HG02938 (cell line): ENCODE data around the gene TLE4.

Experiments used
- ATAC-seq: cut with Tn5 transposase; IDR thresholded peaks from one replicate; pipeline ENCODE4 v1.9.1; 2021; ENCODE audit warnings: mild to moderate bottlenecking, moderate library complexity; ENCODE audit not compliant: unreplicated experiment

The TLE4 gene

GRCh38 chr9:79660615-79661014 is 88.8 kb downstream of the TLE4 start:
- no peak for ATAC-seq

DNA sequence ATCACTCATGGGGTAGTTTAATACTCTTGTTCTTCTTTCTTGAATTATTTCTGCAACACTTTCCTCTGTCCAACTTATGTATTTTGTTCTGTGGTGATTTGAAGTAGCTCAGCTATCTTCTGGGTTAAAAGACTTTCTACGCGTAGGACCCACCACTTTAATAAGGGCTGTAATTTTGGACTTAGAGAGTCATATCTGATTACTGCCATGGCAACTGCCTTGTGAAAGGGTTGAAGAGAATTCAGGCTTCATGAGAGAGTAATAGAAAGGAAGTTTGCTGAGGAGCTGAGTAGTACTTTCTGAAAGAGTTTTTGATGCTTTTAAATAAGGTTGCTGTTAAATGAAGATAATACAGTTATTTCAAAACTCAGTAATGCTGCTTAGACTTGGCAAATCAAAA is 89.5 kb downstream of the TLE4 start:
- ATAC-seq, result no peak

GRCh38 chr9:79661886-79662536 is 90.2 kb downstream of the TLE4 start:
- no peak for ATAC-seq

DNA sequence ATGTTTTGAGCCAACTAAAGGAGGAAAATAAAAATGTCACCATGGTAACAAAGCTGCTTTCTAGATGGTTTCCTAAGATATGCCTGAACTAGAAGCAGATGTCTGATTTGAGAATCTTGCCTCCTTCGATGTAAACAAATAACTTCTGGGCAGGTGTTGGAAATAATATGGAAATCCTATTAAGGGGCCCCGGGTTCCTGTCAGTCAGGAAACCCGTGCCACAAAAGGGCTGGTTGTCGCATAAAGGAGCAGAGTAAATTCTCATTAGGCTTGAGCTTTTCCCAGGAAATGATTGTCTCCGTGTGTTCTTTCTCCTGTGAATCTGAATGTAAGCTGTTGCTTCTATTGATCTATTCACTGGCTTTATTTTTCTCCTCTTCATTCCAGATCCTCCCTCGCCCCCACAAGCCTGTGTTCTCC is 90.8 kb downstream of the TLE4 start:
- ATAC-seq, result no peak

DNA sequence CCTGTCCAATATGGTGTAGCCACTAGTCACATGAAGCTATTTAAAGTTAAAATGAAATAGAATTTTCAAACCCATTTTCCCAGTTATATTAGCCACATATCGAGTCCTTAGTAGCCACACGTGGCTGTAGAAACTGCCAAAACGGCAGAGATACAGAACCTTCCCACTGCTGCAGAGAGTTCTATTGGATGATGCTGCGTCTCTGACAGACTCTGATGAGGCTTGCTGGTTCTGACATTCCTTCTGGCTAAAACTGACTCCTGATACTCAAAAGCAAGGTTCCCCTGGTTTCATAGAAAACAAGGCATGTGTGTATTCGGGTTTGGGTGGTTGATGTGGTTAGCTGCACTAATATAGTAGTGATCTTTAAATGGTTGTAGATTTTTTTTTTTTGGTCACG is 91.5 kb downstream of the TLE4 start:
- no peak for ATAC-seq

DNA sequence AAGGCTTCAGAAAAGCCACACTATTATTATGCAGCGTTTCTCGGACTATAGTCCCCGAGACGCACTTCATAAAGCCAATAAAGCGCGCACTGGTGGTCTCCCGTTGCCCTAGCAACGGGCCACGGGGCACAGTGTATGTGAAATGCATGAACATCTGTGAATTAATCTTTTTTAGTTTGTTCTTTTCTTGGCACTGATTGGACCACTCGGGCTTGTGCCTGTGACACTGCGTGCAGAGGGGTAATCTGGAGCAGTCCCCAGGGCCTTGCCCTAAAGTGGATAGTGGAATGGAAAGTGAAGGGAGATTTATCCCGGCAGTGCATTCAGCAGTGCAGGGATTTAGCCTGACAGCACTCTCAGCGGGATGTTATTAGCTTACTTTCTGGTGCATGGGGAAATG is 92.1 kb downstream of the TLE4 start:
- no peak for ATAC-seq

DNA sequence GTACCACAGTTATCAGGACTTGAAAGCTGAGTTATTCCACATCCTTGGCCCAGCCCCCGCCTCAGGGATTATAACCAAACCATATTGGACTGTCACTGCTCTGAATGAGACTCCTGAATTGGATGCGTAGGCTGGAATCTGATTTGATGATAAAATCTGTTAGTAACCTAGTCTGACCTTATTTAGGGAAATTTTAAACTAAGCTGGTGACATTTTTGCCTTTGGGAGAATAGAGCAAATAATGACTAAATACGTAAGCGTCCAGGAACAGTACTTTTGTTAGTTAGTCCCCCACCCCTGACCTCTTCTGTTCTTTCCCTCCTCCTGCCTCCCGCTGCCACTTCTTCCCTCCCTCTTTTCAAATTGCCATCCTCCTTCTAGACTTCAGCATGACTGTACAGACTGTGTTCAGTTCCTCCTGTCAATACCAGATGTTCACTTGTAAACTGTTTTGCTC is 92.6 kb downstream of the TLE4 start:
- no peak for ATAC-seq

- no peak for ATAC-seq
Observed at GRCh38 chr9:79665369-79665768, 93.6 kb downstream of the TLE4 start.

DNA sequence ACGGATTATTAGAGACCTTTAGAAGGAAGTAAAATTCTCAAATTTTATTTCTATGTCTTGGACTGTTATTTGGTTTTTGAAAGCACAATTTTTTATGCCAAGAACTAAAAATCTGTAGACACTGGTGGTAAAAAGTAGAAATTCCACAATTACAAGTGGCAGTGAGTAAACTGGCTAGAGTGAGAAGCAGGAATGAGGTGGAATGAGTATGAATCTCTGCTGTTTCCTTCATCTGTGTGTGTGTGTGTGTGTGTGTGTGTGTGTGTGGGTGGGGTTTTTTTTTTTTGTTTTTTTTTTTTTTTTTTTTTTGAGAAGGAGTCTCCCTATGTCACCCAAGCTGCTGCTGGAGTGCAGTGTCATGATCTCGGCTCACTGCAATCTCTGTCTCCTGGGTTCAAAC is 94.2 kb downstream of the TLE4 start:
- ATAC-seq, result no peak

- ATAC-seq, result no peak
Observed at GRCh38 chr9:79667120-79667519, 95.4 kb downstream of the TLE4 start.

DNA sequence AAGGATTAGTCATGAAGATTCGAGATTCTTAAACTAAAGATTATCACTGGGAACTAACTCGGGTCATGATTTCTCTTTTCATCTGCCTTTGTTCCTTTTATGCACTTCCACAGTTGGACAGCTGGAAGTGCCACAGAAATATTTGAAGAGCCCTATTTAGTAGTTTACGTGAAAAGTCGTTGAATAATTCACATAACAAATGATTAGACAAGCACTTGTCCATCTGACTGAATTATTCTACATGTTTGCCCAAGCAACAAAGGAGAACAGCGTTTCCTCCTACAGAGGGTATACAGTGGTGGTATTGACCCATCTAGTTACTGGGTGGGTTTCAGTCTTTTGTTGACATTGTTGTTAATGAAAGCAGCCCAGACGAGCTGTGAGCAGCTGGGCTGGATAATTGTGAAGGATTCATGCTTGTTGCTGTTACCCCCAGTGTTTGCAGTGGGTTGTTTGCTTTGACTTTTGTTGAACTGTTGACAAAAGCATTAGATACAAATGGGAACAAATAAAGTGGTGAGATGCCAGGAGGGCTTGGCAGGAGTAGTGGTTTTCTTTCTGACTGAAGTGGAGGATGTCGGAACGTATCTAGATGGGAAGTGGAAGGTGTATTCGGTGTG is 96.2 kb downstream of the TLE4 start:
- no peak for ATAC-seq

DNA sequence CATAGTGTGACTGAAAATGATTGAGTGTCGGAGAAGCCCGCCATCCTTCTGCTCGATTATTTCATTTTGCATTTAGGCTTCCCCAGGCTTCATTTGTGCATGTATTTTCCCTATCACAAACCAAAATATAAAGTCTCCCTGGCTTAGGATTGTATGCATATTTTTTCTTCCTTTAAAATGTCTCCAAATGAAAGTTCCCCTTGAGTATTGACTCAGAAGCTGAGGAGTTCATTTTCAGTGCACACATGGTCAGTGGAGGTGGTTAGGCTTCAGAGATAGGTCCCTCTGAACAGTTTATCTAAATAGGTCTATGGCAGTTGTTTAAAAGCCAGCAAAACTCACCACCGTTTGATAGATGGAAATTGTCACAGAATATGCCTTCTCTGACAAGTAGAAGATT is 97.2 kb downstream of the TLE4 start:
- no peak for ATAC-seq

- ATAC-seq, result no peak
Observed at GRCh38 chr9:79670269-79670961, 98.7 kb downstream of the TLE4 start.

- no peak for ATAC-seq
Observed at GRCh38 chr9:79671558-79671957, 99.8 kb downstream of the TLE4 start.

DNA sequence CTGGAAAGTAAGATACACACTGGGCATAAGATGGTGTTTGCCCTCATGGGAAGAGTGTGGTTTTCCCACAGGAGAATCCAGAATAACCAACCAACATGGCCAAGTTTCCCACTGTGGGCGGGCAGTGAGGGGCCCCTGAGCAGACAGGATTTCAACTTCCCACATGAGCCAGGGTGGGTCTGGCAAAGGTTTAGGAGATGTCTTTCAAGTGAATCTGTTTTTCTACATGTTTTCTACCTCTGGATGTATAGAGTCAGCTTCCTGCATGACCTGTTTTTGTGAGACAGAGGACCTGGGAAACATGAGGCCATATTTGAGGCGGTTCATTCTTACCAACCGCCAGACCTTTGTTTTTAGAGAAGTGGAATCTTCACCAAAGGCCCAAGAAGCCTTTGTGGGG is 100.5 kb downstream of the TLE4 start:
- no peak for ATAC-seq

DNA sequence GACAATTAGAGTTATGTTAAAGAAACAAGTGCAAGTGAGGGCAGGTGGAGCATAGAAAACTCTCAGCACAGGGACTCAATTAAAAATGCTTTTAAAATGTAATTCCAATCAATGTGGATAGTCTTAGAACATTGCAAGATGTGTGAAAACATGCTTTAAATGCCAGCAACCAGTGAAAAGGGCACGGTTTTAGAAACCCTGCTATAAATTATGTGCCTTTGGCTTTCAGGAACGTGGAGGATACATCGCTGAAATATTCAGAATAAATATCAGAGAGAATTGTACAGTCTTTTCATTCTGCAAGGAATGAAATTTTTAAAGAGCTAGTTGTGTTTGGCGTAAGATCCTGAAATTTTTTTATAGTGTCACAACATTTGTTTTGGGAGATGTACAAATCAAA is 101.1 kb downstream of the TLE4 start:
- no peak for ATAC-seq

DNA sequence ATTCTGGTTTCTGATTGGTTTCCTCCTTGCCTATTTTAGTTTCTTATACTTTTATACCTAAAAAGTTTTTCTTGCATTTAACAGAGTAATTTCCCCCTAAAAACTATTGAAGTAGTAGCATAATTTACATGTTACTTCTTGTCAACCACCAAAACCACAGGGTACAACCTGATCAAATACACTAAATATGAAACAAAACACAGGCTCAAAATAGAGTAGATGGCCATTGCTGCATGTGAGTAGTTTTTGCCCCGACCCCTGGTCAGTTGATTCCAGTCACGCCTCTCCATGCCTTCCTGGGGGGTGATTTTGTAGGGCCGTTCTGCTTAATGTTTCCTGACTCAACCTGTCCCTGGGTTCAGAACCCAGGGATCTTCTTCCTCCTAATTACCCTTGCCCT is 101.8 kb downstream of the TLE4 start:
- ATAC-seq, result peak; percentile 89

GRCh38 chr9:79674052-79674777 is 102.5 kb downstream of the TLE4 start:
- peak; percentile 41 for ATAC-seq

- no peak for ATAC-seq
Observed at GRCh38 chr9:79681576-79681975, 109.8 kb downstream of the TLE4 start.

DNA sequence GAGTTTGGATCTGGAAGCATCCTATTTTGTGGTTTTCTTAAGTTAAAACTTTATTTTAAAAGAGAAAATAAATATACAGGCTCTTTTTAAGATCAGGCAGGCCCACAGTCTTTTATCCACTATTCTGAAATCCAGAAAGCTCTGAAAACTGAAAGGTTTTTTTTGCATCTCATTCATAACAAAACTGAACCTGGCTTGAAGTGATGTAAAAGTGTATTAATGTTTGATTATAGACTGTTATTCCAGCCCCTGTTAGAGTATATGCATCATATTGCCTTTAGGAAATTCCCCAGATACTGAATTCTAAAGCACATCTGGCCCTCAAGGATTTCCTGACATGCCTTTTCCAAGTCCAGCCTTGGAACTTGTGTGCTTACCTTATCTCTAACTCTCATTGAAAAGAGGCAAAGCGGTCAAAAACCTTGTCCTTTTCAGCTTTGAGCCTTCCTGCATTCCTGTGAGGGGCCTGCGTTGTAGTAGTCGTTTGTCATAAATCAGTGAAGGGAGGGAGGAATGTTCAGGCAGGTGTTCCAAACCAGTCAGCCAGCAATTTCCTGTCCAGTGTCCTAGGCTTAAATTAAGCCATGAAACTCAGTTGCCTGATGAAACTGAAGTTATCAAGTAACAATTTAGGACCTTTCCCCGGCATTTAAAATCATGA is 110.4 kb downstream of the TLE4 start:
- ATAC-seq, result no peak

GRCh38 chr9:79684059-79684458 is 112.3 kb downstream of the TLE4 start:
- no peak for ATAC-seq
